Activated T-cell treated with anti-CD3 and anti-CD28 coated beads for 24 hours (primary cell): ENCODE results near the gene EPHA10.
A peak's percentile ranks its signal among the peaks of the same experiment; 100 is the strongest.

Source experiments
- DNase-seq: peaks from one replicate; pipeline ENCODE4 v3.0.0-alpha.2; 2020; ENCODE audit warnings: low read depth

EPHA10 gene

DNA sequence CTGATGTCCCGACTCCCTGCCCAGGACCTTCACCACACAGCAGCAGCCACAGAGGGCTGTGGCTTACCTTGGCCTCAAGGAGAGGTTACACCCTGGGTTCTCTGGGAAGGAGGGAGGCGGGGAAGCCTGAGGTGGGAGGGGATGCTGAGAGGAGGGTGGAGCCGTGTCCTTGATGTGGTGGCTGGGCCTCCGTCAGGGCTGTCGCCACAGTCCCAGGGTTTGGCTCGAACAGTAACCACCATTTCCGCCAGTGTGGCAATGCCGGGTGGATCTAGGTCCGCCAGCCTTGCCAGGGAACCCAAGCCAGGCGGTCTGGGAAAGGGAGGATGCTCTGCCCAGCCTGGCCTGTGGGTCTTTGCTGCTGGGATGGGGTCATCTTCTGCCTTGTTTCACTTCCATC, 91.0 kb downstream of the EPHA10 start:
- DNase-seq: peak; percentile 46

DNA sequence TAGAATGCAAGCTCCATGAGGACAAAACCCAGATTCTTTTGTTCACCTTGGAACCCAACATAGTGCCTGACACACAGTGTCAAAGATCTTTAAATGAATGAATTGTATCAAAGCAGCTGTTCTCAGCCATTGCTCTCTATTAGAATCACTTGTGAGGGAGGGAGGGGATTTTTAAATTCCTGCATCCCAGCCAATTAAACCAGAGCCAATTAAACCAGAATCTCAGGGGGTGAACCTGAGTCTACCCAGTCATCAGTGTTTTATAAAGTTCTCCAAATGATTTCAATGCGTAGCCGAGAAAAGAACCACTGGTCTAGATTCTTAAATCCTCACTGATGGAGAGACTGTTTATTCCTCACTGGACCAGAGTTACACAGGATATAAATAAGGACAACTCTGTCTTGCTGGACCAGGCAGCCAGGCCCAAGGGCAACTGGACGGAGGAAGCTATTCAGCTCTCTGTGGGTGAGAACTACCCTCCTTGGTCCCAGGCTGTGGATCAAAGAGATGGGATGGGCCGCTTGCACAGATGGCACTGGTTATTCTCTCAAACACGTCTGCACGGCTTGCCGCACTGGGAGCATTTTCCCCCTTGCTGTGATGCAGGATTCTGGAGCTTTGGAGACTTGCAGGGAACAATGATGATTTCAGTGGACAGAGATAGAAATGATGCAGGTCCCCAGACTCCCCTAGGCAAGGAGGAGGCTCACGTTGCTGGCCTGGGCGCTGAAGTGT, 92.6 kb downstream of the EPHA10 start:
- no peak for DNase-seq

DNA sequence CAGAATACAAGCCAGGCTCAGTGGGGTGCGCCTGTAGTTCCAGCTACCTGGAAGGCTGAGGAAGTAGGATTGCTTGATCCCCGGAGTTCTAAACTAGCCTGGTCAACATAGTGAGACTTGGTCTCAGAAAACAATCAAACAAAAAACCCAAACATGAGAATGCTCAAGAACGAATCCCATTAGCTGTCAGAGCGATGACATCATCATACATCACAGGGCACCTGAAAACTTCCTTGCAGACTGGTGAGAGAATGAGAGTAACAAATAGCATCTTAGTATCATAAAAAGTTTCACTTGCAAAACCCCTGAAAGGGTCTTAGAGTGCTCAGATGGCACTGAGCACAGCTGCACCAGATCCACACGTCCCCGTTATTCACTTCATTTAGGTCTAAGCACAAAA, 93.7 kb downstream of the EPHA10 start:
- DNase-seq: no peak

DNA sequence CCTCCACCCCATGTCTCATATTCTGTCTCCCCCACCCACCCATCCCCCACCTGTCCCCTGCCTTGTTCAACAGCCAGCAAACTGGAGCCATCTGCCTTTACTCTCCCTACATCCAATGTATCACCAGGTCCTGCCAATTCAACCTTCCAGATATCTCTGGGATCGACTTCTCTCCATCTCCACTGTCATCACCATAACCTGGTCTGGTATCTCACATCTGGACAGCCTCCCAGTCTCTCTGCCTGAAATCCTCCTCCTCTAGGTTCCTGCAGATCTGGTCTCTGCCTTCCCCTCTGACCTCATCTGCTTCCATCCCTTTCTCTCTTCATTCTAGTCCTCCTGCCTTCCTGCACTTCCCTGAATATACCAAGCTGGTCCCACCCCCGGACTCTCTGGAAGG, 94.8 kb downstream of the EPHA10 start:
- no peak for DNase-seq

- DNase-seq: no peak
Observed at GRCh38 chr1:37667023-37667671, 97.8 kb downstream of the EPHA10 start.

DNA sequence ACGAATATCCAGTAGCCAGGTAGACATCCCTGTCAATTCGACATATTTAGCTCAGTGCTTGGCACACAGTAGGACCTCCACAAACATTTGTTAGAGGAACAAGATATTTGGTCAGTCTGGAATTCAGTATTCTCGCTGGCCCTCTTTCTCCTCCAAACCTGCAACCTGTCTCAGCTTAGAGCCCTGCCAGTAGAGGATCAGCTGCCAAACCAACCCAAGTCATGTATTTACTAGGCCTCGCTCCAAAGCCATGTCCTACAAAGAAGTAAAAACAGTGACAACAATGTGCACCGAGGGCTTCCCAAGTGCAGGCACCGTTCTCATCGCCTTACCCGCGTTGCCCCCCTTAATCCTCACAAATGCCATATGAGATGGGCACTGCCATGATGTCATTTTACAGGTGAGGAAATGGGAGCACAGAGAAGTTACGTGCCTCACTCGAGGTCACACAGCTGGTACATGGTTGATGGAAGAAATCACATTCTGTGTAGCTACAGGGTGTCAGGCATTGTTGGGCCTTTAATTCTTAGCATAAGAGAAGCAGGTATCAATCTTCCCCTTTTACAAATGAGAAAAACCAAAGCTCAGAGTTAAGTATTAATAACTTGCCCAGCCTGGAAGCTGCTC, 98.6 kb downstream of the EPHA10 start:
- no peak for DNase-seq
